H1 (cell line): Measurements from ENCODE around the gene OR2Y1. TPM values are rescaled to one million over a fixed set of nuclear protein-coding genes. Genes with fewer than 3 reads are reported as not detected.

Experiments used
- CTBP2 ChIP-seq: IDR thresholded peaks from 2 replicates; pipeline ENCODE4 v1.7.0; 2011; ENCODE audit warnings: borderline replicate concordance, mild to moderate bottlenecking, moderate library complexity, mixed read lengths, low read length; ENCODE audit not compliant: insufficient read depth, insufficient read length
- CTCF ChIP-seq, 3 experiments: IDR thresholded peaks; 1 replicate in 2 of 3; 2 replicates in 1 of 3; pipeline versions ENCODE4 v1.5.1 to v1.6.1; 2011; ENCODE audit warnings: low read length in 3 of 3, mild to moderate bottlenecking in 3 of 3, inconsistent platforms in 2 of 3, low read depth in 1 of 3, moderate library complexity in 1 of 3; ENCODE audit not compliant: insufficient read depth in 1 of 3; ENCODE audit errors: control extremely low read depth in 1 of 3
- HDAC2 ChIP-seq, 2 experiments: fragments of 300-600 bp in 1 of 2; sonication (generic) in 1 of 2; IDR thresholded peaks; 2 replicates each; pipeline ENCODE4 v1.6.1; 2011 to 2012; ENCODE audit warnings: low read depth in 2 of 2, low read length in 2 of 2, mild to moderate bottlenecking in 2 of 2, moderate library complexity in 2 of 2, borderline replicate concordance in 1 of 2, inconsistent platforms in 1 of 2
- SAP30 ChIP-seq: fragments of 300-600 bp; sonication (generic); IDR thresholded peaks from 2 replicates; pipeline ENCODE4 v1.7.1; 2012; ENCODE audit warnings: low read length, moderate library complexity, mild to moderate bottlenecking, inconsistent platforms; ENCODE audit not compliant: insufficient read depth, insufficient replicate concordance
- ZNF274 ChIP-seq: IDR thresholded peaks from 2 replicates; pipeline ENCODE4 v1.7.0; 2012; ENCODE audit warnings: low read length, borderline replicate concordance; ENCODE audit errors: extremely low read depth
- polyA plus RNA-seq, 7 experiments: library from polyadenylated mRNA; depleted of rRNA in 3 of 7; stranded (reverse) in 5 of 7; unstranded in 2 of 7; fragments of >200 nt in 5 of 7; fragments of 200-250 nt in 2 of 7; gene quantifications; 1 replicate in 5 of 7; 2 replicates in 1 of 7; 4 replicates in 1 of 7; pipeline versions ENCODE4 v1.2.1 to v1.2.3, GENCODE V29; 2011 to 2013; ENCODE audit warnings: missing spikeins in 2 of 7, mixed read lengths in 2 of 7
- total RNA-seq: library from RNA; stranded (reverse); fragmentation: NEBNext Ultra II Directional; extraction: Animal tissue kit (Norgen Biotek cat#: 25700); gene quantifications from 2 replicates; pipeline ENCODE4 v1.2.1, GENCODE V29; 2021

OR2Y1 gene
- total and polyA plus RNA-seq, 2 of the 8 experiments (the other 6 are each of a cell fraction or from before 2014, with no cell fraction given), result not detected

- TF ChIP-seq HDAC2 (IDR thresholded peaks at IDR 0.05; ENCODE audit: borderline replicate concordance in 1 of 2, low read depth in 2 of 2, low read length in 2 of 2), result no peak
- no peak for TF ChIP-seq SAP30
- TF ChIP-seq CTBP2, result no peak
- TF ChIP-seq CTCF (IDR thresholded peaks at IDR 0.05; ENCODE audit: control extremely low read depth in 1 of 3, insufficient read depth in 1 of 3, low read depth in 1 of 3, low read length in 3 of 3), result no peak
- no peak for TF ChIP-seq ZNF274
These were observed 47.4 kb downstream of the OR2Y1 start (continued) for GRCh38 chr5:180692429-180692828.
